ENCODE results near the gene CDHR1. TPM values are rescaled to one million over a fixed set of nuclear protein-coding genes. Genes with fewer than 3 reads are reported as not detected.

CDHR1 gene
- total and polyA plus RNA-seq, 2 experiments from 2014 or later, result 3.2 to 6.6 TPM

GRCh38 chr10:84172467-84173356, 21.6 kb upstream of the CDHR1 start (continued):
- TF ChIP-seq ZNF462 (CRISPR knock-in tag; IDR thresholded peaks at IDR 0.05), result no peak

- H3K9me2 ChIP-seq (ENCODE audit: insufficient read depth), result no peaks in the 10 kb centered on the region; the same call in 1 of the 2 replicates
- H3K4me1 ChIP-seq (ENCODE audit: insufficient read depth), result no peaks in the 10 kb centered on the region
- Mint-ChIP-seq H3K36me3 (ENCODE audit: low read depth) (no peaks in the 10 kb centered on the region), H3K9me3 (no peaks in the 10 kb centered on the region; the same call in 1 of the 3 replicates), H3K27me3 (ENCODE audit: insufficient read depth, low read depth, poor library complexity) (peaks cover 3% of the 10 kb centered on the region), H3K4me3 (no peak within 1 kb of the TSS), H3K4me1 (peaks cover 4% of the 10 kb centered on the region; the same call in 1 of the 3 replicates), H3K27ac (no peak within 1 kb of the TSS)
- H2AFZ ChIP-seq, result no peak within 1 kb of the TSS
- H3K27ac ChIP-seq (ENCODE audit: low read depth), result no peak within 1 kb of the TSS
- H3K27me3 ChIP-seq (ENCODE audit: insufficient read depth), result no peaks in the 10 kb centered on the region
- H3K36me3 ChIP-seq (ENCODE audit: insufficient read depth), result no peaks in the 10 kb centered on the region
- no peak within 1 kb of the TSS for H3K4me3 ChIP-seq
- DNase-seq (ENCODE audit: low spot score) (no peak), ATAC-seq (no peak)
- no peaks in the 10 kb centered on the region; the same call in 1 of the 2 replicates for H4K20me1 ChIP-seq (replicated peaks; ENCODE audit: insufficient read depth)
- H3F3A ChIP-seq (replicated peaks; ENCODE audit: low read depth), result no peaks in the 10 kb centered on the region
- no peaks in the 10 kb centered on the region for H3K79me2 ChIP-seq (replicated peaks; ENCODE audit: insufficient read depth)
- H3K4me2 ChIP-seq, result no peak within 1 kb of the TSS
- TF ChIP-seq EZH2 (IDR thresholded peaks at IDR 0.05; ENCODE audit: low read depth, unreplicated experiment) (no peak), JUNB (IDR thresholded peaks at IDR 0.05; ENCODE audit: unreplicated experiment) (no peak), ZNF462 (CRISPR knock-in tag; IDR thresholded peaks at IDR 0.05) (no peak), CTCF (conservative IDR thresholded peaks at IDR 0.05; ENCODE audit: low read depth in 2 of 2) (no peak), STAT1 (IDR thresholded peaks at IDR 0.05; ENCODE audit: unreplicated experiment) (no peak), ZNF114 (CRISPR knock-in tag; IDR thresholded peaks at IDR 0.05) (no peak)
Measured at GRCh38 chr10:84173501-84173929, 20.8 kb upstream of the CDHR1 start, which contains the start of gene GPR15LG. TSS of gene GPR15LG (plus strand) at chr10:84173801. CDS start at chr10:84173852, 51 bp downstream.

Measured in GM23338 (cell line).